Measurements from ENCODE around the gene MYLK2. TPM values are rescaled to one million over a fixed set of nuclear protein-coding genes. Genes with fewer than 3 reads are reported as not detected.

The MYLK2 gene
- total RNA-seq, 1 experiment from 2014 or later = 0.74 TPM

DNA sequence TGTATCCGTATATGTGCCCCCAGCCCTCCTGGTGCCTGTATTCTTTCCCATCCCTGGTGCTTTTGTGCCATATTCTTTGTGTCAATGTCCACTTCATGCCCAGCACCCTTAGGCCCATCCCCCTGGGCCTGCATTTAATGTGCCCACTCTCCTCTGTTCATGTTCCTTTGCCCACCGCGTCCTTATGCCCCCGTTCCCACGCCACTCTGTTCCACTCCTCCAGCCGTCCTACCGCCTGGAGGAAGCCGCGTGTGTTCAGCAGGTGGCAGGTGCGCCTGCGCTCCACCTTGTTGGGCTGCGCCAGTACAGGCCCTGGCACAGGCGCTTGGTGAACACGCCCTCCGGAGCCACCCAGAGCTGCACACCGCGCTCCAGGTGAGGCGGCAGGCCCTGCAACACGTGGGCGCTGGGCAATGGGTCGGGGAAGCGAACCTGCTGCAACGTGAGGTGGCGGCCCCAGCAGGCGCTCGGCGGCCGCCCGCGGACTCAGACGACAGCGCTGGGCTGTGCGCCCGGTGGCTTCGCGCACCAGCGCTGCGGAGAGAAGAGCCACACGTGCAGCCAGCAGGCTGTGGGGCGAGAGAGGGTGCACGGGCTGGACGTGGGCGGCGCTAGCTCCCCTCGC lies 30.3 kb downstream of the MYLK2 start:
- TF ChIP-seq CTCF (conservative IDR thresholded peaks at IDR 0.05) = no peak
- no peak for DNase-seq

More for the DNA sequence above, 30.3 kb downstream of the MYLK2 start:
- Histone ChIP-seq H3T11ph (ENCODE audit: low read length) (no peak overlapping the region), H4K5ac (ENCODE audit: insufficient read length, low read depth, low read length) (no peak overlapping the region), H3K23ac (ENCODE audit: insufficient read length, low read depth, low read length) (no peak overlapping the region), H4K8ac (replicated peaks; ENCODE audit: insufficient read length, low read depth, low read length) (no peak overlapping the region), H3K56ac (ENCODE audit: insufficient read length, low read depth, low read length) (no peak overlapping the region), H3K14ac (ENCODE audit: insufficient read depth, low read length) (no peak overlapping the region), H2BK15ac (ENCODE audit: low read depth, low read length) (no peak overlapping the region), H2AFZ (ENCODE audit: low read length) (no peak overlapping the region), H3K79me2 (ENCODE audit: insufficient read depth, low read length) (no peaks in the 10 kb centered on the region), H2BK5ac (ENCODE audit: insufficient read length, low read length) (no peak overlapping the region), H3K23me2 (ENCODE audit: insufficient read length, low read depth, low read length, poor library complexity, severe bottlenecking) (no peaks in the 10 kb centered on the region), H3K9me3 (ENCODE audit: control insufficient read depth, low read depth, low read length) (no peaks in the 10 kb centered on the region), H3K4me2 (ENCODE audit: insufficient read depth, insufficient read length, low read length) (no peak overlapping the region), H3K27ac (ENCODE audit: insufficient read length, low read depth, low read length) (no peak overlapping the region), H3K79me1 (ENCODE audit: insufficient read depth, low read depth, low read length, poor library complexity, severe bottlenecking) (no peaks in the 10 kb centered on the region), H2BK20ac (ENCODE audit: low read depth, low read length, poor library complexity, severe bottlenecking) (no peak overlapping the region), H3K4ac (ENCODE audit: low read depth, low read length) (no peak overlapping the region), H2BK120ac (ENCODE audit: low read depth, low read length, poor library complexity, severe bottlenecking) (no peak overlapping the region), H4K91ac (ENCODE audit: insufficient read length, low read depth, low read length) (no peak overlapping the region), H3K9ac (ENCODE audit: extremely low read depth, insufficient read length, low read length) (no peak overlapping the region), H2AK5ac (ENCODE audit: insufficient read length, low read length) (no peak overlapping the region), H3K4me1 (ENCODE audit: insufficient read depth, low read length) (no peaks in the 10 kb centered on the region), H3K27me3 (ENCODE audit: insufficient read depth, low read length) (no peaks in the 10 kb centered on the region), H4K20me1 (ENCODE audit: control insufficient read depth, insufficient read depth, insufficient read length) (no peaks in the 10 kb centered on the region), H3K18ac (ENCODE audit: insufficient read length, low read depth, low read length) (no peak overlapping the region), H2BK12ac (ENCODE audit: insufficient read length, low read depth, low read length) (no peak overlapping the region)
- Mint-ChIP-seq H3K4me1 (peaks cover 9 to 13% of the 10 kb centered on the region in 2 experiments), H3K27me3 (ENCODE audit: low read depth) (peaks cover 51% of the 10 kb centered on the region), H3K36me3 (ENCODE audit: insufficient read depth in 1 of 3, low read depth in 3 of 3) (no peaks in the 10 kb centered on the region), H3K27ac (no peak overlapping the region), H3K4me3 (no peak overlapping the region), H3K9me3 (no peaks in the 10 kb centered on the region)
- WGBS (ENCODE audit: extremely low coverage, insufficient read length, low lambda C conversion rate) = no CpG with 5 or more reads among the region's 45 CpGs

All from H9 (cell line).